Panc1 (cell line): ENCODE data around the gene SEBOX. TPM values are rescaled to one million over a fixed set of nuclear protein-coding genes. Genes with fewer than 3 reads are reported as not detected.

Experiments used
- ATAC-seq: fragments of 200-7000 bp; cut with Tn5 transposase; 2 replicates; pipeline ENCODE4 v1.9.1; 2020; ENCODE audit warnings: mild to moderate bottlenecking, moderate library complexity
- BruUV-seq: library from RNA; stranded (reverse); fragments of 400-500 nt; replicated peaks from 2 replicates; lab custom pipeline; 2021; lab: Mats Ljungman, UMichigan
- CTCF ChIA-PET: fragments of 300-600 bp; sonication (Branson Sonifier 250); formaldehyde crosslinking; loops from one replicate; lab custom pipeline; 2022; ENCODE audit warnings: antibody characterized with exemption; lab: Charles Lee
- POLR2A ChIA-PET: fragments of 300-600 bp; sonication (Branson Sonifier 250); formaldehyde crosslinking; loops from one replicate; lab custom pipeline; 2022; ENCODE audit warnings: antibody characterized with exemption; lab: Charles Lee
- DNase-seq: peaks from one replicate; pipeline ENCODE4 v3.0.0-alpha.2; 2010; ENCODE audit warnings: low read depth, low spot score
- H3K27ac ChIP-seq: 2 replicates; pipeline ENCODE4 v1.5.1; 2011; ENCODE audit warnings: mild to moderate bottlenecking, low read length, inconsistent platforms
- H3K27me3 ChIP-seq: fragments of 200-500 bp; sonication (Bioruptor generic); 2 replicates; pipeline ENCODE4 v1.6.0; 2014; ENCODE audit warnings: low read length, inconsistent platforms; ENCODE audit not compliant: control insufficient read depth, insufficient read depth
- H3K36me3 ChIP-seq: fragments of 200-500 bp; sonication (Bioruptor generic); 2 replicates; pipeline ENCODE4 v1.5.1; 2014; ENCODE audit warnings: inconsistent platforms, mild to moderate bottlenecking, low read length, moderate library complexity; ENCODE audit not compliant: control insufficient read depth, insufficient read depth
- H3K4me1 ChIP-seq: 2 replicates; pipeline ENCODE4 v1.5.1; 2011; ENCODE audit warnings: inconsistent platforms, mild to moderate bottlenecking, low read length, moderate library complexity; ENCODE audit not compliant: control insufficient read depth, insufficient read depth
- H3K4me3 ChIP-seq, 2 experiments: 2 replicates each; pipeline ENCODE4 v1.5.1; 2011 to 2012; ENCODE audit warnings: low read depth in 2 of 2, low read length in 2 of 2, mild to moderate bottlenecking in 2 of 2, inconsistent platforms in 1 of 2, moderate library complexity in 1 of 2
- H3K9me3 ChIP-seq: fragments of 200-500 bp; sonication (Bioruptor generic); 2 replicates; pipeline ENCODE4 v1.5.1; 2014; ENCODE audit warnings: low read depth, mild to moderate bottlenecking, inconsistent platforms, low read length, moderate library complexity; ENCODE audit not compliant: control insufficient read depth, insufficient read depth
- CTCF ChIP-seq: fragments of 450-650 bp; IDR thresholded peaks from 2 replicates; pipeline ENCODE4 v1.5.1; 2017; ENCODE audit warnings: mild to moderate bottlenecking
- POLR2AphosphoS5 ChIP-seq: IDR thresholded peaks from 2 replicates; pipeline ENCODE4 v1.6.1; 2012; ENCODE audit warnings: mild to moderate bottlenecking, low read depth, low read length, moderate library complexity
- REST ChIP-seq, 2 experiments: IDR thresholded peaks; 2 replicates each; pipeline ENCODE4 v1.6.1; 2011 to 2012; ENCODE audit warnings: low read depth in 2 of 2, control low read depth in 1 of 2, low read length in 1 of 2, mild to moderate bottlenecking in 1 of 2, moderate library complexity in 1 of 2; ENCODE audit not compliant: insufficient read depth in 1 of 2
- SIN3A ChIP-seq: IDR thresholded peaks from 2 replicates; pipeline ENCODE4 v1.6.1; 2012; ENCODE audit warnings: low read depth, mild to moderate bottlenecking, low read length, moderate library complexity, borderline replicate concordance; ENCODE audit not compliant: insufficient read depth
- TCF7L2 ChIP-seq: IDR thresholded peaks from 2 replicates; pipeline ENCODE4 v1.6.1; 2011; ENCODE audit warnings: mild to moderate bottlenecking, low read depth, low read length, inconsistent platforms
- in situ Hi-C: cut with HindIII; loops from 2 replicates; pipeline ENCODE4 v1.10.0; 2016; ENCODE audit warnings: low sequenced_read_pairs, low pct_unique_long_range_greater_than_20kb
- intact Hi-C: fragments of 100-400 bp; cut with micrococcal nuclease; formaldehyde crosslinking; loops from one replicate; pipeline ENCODE4 v1.10.0; 2022; ENCODE audit not compliant: unreplicated experiment
- total RNA-seq: library from RNA; stranded (reverse); gene quantifications from one replicate; pipeline ENCODE4 v1.2.1, GENCODE V29; 2021; ENCODE audit not compliant: unreplicated experiment

The SEBOX gene
- total RNA-seq, 1 experiment from 2014 or later, result not detected

- peak; percentile 41 for DNase-seq
- Histone ChIP-seq H3K9me3 (no peaks in the 10 kb centered on the region), H3K4me1 (peaks cover 18% of the 10 kb centered on the region), H3K4me3 (peak within 1 kb of the TSS; percentile 96 to 100), H3K27ac (peak within 1 kb of the TSS; percentile 97), H3K36me3 (peaks cover 17% of the 10 kb centered on the region), H3K27me3 (no peaks in the 10 kb centered on the region)
- no TSS peak for BruUV-seq
- in situ Hi-C loops, result no loop called here
- POLR2A ChIA-PET, result interaction anchor here (0.7 to 1.5 kb wide), 5 partner anchors 9 to 26 kb away, joined by 3 to 9 read pairs (median 4); partner anchors contain the start of genes IFT20, TNFAIP1 and VTN
- TF ChIP-seq POLR2AphosphoS5 (peak; percentile 95), CTCF (no peak), REST (IDR thresholded peaks at IDR 0.05; ENCODE audit: insufficient read depth in 1 of 2, low read depth in 2 of 2, low read length in 1 of 2) (no peak), TCF7L2 (0 out of 2 replicates have a peak, but pooled peaks have one; percentile 29), SIN3A (peak; percentile 86; the same call in 1 of the 2 replicates)
- intact Hi-C loops, result no loop called here
- CTCF ChIA-PET, result interaction anchor here (0.6 kb wide), 1 partner anchor 552 kb away, joined by 3 read pairs; no protein-coding TSS in a partner anchor
- peak; percentile 100 for ATAC-seq
Measured at GRCh38 chr17:28357061-28357900, 7.7 kb downstream of the SEBOX start, which contains the start of gene POLDIP2. POLDIP2 (minus strand) TSS chr17:28357527; CDS start chr17:28357448, 79 bp downstream.

- H3K4me3 ChIP-seq, result no peak overlapping the region
- peaks cover 20% of the 10 kb centered on the region for H3K36me3 ChIP-seq
- ATAC-seq (no peak), DNase-seq (no peak)
- intact Hi-C loops (no loop called here), in situ Hi-C loops (no loop called here)
- no peak overlapping the region for H3K27ac ChIP-seq
- H3K4me1 ChIP-seq, result peaks cover 26% of the 10 kb centered on the region
- H3K27me3 ChIP-seq, result no peaks in the 10 kb centered on the region
- no peaks in the 10 kb centered on the region for H3K9me3 ChIP-seq
- TF ChIP-seq SIN3A (no peak), CTCF (no peak), TCF7L2 (no peak), POLR2AphosphoS5 (no peak), REST (IDR thresholded peaks at IDR 0.05; ENCODE audit: insufficient read depth in 1 of 2, low read depth in 2 of 2, low read length in 1 of 2) (no peak)
- ChIA-PET CTCF (no interaction called here), POLR2A (no interaction called here)
- BruUV-seq, result no TSS peak
Measured at GRCh38 chr17:28350271-28350670, 14.7 kb downstream of the SEBOX start.
